HG03108 (cell line): Measurements from ENCODE around the gene NBEAL2.

Experiments
- ATAC-seq: cut with Tn5 transposase; IDR thresholded peaks from one replicate; pipeline ENCODE4 v1.9.1; 2021; ENCODE audit warnings: moderate library complexity; ENCODE audit not compliant: unreplicated experiment

The NBEAL2 gene

GRCh38 chr3:46984591-46985459 lies 5.4 kb downstream of the NBEAL2 start:
- ATAC-seq = no peak

DNA sequence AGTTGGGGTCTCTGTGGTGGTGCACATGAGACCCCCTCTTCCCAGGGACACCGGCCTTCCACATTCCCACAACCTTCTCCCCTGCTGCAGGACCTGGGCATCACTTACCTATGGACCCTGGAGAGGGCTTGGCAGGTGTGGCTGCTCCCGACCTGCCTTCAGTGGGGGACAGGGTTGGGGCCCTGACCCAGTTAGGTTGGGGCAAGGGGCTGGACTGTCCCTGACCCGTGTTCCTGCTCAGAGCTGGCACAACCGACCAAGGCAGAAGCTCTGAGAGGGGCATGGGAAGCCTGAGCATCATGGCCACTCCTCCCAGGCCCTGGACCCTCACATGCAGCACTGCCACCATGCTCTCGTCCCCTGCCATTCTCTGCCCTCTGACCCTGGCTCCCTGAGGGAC lies 6.1 kb downstream of the NBEAL2 start:
- no peak for ATAC-seq

DNA sequence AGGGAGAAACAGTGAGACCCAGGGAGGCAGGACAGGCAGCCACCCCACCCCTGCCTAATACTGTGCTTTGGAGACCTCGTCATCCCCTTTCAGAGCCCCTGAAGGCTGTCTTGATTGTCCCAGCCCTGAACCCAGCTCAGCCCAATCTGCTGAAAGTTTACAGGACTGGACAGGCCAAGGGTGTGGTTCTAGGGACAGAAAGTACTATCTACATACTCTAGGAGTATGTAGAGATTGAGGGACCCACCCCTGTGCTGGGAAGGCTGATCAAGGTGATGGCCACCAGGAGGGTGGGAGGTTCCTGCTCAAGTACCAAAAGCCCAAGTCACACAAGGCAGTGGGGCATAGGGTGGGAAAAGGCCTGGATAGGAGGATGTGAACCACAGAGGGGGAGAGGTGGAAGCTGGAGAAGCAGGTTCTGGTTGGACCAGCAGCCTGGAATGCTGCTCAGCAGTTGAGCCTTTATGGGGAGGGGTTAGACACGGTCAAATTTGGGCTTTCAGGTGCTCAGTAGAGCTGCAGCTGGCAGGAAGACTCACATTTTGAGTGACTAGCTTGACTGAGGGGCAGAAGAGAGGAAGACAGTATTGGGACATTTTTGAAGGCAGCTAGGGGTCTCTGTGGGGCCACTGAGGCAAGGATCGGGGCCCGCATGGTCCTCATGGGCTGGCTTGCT lies 6.7 kb downstream of the NBEAL2 start:
- ATAC-seq = no peak

DNA sequence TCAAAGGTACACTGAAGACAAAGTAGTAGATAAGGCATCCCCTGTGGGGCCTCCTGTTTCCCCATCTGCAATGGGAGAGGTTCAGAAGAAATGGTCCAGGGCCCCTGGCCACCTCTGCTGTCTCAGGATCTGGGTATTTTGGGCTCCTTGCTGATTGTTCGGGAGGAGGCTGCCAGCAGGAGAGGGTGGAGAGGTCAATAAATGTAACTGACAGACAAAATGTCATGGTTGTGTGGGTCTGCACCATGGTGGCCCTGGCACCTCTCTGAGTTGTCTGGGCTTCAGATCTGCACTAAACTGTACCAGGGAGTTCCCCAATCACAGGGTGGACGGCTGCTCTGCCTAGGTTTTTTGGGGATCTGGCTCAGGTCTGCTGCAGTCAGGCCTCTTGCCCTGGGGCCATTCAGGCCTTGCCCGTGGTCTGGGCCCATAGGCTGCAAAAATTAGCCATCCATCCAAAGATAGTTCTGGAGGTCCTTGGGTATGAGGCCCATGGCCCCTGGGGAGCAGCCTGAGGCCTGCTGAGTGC lies 7.4 kb downstream of the NBEAL2 start:
- no peak for ATAC-seq

- ATAC-seq = no peak
These were observed 7.9 kb downstream of the NBEAL2 start for GRCh38 chr3:46987319-46987742.

DNA sequence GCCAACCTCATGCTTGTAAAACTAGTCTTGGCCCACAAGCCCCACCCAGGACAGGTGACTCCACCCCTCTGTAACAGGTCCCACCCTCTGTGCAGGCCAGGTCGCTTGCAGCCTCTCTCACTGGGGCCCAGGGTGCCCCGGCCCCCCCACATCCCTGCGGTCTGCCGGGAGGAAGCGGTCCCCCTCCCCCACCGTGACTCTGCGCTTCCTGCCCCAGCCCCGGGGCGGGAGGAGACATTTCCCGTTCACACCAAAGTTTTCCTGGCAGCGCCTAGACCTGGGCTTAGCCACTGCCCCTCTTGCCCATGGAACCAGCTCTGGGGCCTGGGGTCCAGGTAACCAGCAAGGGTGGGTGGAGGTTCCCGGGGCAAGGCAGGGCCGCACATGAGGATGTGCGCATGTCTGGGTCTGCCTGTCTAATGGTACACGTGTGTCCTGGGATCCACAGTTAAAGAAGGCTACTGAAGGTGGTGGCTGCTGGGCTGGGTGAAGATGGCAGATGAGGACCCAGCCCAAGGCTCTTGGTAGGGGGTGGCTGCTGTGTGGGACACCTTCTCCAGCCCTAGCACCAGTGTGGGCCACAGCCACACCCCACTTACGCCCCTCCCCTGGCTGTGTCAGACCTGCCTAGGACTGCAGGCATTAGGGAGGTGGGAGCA lies 8.4 kb downstream of the NBEAL2 start:
- ATAC-seq = peak; percentile 62

- ATAC-seq = no peak
These were observed 9.2 kb downstream of the NBEAL2 start for GRCh38 chr3:46988616-46989015.

DNA sequence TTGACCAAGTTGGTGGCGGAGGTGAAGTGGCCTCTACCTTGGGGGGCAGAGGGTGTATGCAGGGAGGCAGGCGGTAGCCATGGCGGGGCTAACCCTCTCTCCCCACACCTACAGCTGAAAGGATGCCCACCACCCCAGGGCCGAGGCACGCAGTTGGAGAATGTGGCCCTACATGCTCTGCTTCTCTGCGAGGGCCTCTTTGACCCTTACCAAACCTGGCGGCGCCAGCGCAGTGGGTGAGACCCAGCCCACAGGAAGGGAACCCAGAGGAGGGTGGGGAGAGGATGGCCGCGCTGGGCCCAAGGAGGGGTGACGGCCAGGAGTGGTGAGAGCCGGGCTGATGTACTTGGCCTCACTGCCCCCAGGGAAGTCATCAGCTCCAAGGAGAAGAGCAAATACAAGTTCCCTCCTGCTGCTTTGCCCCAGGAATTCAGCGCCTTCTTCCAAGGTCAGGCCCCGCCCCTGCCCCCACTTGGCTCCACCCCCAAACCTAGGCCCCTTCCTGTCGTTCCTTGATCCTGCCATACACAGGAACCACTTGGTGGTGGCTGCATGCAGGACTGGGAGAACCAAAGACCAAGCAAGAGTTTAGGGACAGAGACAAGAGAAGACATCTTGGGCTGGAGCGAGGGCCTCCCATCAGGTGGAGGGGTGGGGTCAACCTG lies 9.8 kb downstream of the NBEAL2 start:
- no peak for ATAC-seq

GRCh38 chr3:46990573-46991374 lies 11.3 kb downstream of the NBEAL2 start:
- ATAC-seq = peak; percentile 35

- ATAC-seq = no peak
These were observed 12.1 kb downstream of the NBEAL2 start for GRCh38 chr3:46991406-46992165.

- no peak for ATAC-seq
These were observed 12.8 kb downstream of the NBEAL2 start for GRCh38 chr3:46992231-46992630.

GRCh38 chr3:46993292-46993691 lies 13.8 kb downstream of the NBEAL2 start:
- ATAC-seq = no peak

- no peak for ATAC-seq
These were observed 14.5 kb downstream of the NBEAL2 start for GRCh38 chr3:46993986-46994385.

DNA sequence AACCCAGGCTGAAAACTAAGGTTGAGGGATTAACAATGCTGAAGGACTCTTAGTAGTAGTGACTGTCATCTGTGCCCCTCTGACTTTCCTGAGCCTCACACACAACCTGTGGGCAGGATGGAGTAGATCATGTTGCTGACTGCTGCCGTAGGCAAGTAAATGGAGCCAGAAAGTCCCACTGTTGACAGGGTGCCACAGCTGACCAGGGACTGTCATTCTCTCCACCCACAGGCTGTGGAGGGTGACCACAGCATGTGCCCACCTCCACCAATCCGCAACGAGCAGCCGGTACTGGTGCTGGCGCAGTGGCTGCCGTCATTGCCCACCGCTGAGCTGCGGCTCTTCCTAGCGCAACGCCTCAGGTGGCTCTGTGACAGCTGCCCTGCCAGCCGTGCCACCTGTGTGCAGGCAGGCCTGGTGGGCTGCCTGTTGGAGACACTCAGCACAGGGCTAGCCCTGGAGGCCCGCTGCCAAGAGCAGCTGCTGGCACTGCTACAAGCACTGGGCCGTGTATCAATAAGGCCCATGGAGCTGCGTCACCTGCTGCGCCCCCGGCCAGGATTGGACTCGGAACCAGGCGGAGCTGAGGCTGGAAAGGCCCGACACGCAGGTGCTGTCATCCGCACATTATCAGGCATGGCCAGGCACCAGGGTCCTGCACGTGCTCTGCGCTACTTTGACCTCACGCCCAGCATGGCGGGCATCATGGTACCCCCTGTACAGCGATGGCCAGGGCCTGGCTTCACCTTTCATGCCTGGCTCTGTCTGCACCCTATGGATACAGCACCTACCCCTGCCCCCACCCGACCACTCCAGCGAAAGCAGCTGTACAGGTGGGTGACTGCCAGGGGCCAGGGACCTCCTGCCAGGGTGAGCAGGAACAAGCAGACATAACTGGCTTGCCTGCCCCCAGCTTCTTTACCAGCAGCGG lies 15.6 kb downstream of the NBEAL2 start:
- ATAC-seq = no peak

DNA sequence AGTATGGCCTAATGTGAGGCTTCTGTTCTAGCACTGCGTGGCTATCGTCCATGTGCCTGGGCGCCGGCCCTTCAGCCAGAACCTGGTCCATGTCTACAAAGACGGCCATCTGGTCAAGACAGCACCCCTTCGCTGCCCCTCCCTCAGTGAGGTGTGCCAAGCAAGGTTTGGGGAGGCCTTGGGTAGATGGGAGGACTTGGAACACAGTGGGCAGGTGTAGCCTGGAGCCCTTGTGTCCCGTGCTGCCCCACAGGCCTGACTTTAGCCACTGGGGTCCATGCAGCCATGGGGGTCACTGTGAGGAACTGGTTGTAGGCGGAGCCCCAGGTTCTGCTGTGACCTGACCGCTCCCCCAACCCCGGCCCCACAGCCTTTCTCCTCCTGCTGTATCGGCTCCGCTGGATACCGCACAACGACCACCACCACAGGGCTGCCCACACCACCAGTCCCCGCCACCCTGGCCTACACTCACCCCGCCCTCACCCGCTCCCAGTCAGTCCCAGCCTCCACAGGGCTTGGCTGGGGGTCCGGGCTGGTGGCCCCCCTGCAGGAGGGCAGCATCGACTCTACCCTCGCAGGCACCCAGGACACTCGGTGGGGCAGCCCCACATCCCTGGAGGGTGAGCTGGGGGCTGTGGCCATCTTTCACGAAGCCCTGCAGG lies 16.6 kb downstream of the NBEAL2 start:
- no peak for ATAC-seq

- no peak for ATAC-seq
These were observed 17.4 kb downstream of the NBEAL2 start for GRCh38 chr3:46996689-46997452.

GRCh38 chr3:46997453-46998091 lies 18.1 kb downstream of the NBEAL2 start:
- ATAC-seq = no peak
